ENCODE data around the gene SCP2.

DNA sequence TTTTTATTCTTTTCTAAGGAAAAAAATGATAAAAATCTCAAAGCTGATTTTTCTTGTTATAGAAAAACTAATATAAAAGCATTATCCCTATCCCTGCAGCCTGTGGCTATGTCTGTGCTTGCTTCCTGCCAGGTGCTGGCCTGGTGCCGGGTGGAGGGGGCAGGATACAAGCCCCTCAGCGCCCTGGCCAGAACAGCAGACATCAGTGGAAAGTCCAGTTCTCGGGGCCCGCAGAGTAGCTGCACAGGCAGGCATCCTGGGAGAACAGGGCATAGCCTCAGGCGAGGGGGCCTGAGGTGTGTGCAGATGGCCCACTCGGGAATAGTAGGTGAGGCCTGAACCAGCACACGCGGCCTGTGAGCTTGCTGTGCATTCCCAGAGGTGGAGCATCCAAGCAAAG, 158.3 kb downstream of the SCP2 start:
- TF ChIP-seq, protein P1, sequence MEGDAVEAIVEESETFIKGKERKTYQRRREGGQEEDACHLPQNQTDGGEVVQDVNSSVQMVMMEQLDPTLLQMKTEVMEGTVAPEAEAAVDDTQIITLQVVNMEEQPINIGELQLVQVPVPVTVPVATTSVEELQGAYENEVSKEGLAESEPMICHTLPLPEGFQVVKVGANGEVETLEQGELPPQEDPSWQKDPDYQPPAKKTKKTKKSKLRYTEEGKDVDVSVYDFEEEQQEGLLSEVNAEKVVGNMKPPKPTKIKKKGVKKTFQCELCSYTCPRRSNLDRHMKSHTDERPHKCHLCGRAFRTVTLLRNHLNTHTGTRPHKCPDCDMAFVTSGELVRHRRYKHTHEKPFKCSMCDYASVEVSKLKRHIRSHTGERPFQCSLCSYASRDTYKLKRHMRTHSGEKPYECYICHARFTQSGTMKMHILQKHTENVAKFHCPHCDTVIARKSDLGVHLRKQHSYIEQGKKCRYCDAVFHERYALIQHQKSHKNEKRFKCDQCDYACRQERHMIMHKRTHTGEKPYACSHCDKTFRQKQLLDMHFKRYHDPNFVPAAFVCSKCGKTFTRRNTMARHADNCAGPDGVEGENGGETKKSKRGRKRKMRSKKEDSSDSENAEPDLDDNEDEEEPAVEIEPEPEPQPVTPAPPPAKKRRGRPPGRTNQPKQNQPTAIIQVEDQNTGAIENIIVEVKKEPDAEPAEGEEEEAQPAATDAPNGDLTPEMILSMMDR (conservative IDR thresholded peaks at IDR 0.05; ENCODE audit: low read depth, low read length) = no peak
- no peak for TF ChIP-seq EZH2 (IDR thresholded peaks at IDR 0.05; ENCODE audit: low read length, unreplicated experiment)
- no peak for TF ChIP-seq EZH2phosphoT487 (IDR thresholded peaks at IDR 0.05; ENCODE audit: borderline replicate concordance, low read length)

All from PC-3 (cell line).